Type B pancreatic cell (in vitro differentiated cells): Measurements from ENCODE around the gene FGF14. TPM values are rescaled to one million over a fixed set of nuclear protein-coding genes. Genes with fewer than 3 reads are reported as not detected.

Source experiments
- DNase-seq: peaks from one replicate; pipeline ENCODE4 v3.0.0; 2021; ENCODE audit warnings: mixed read lengths; ENCODE audit not compliant: unreplicated experiment; ENCODE audit errors: extremely low spot score
- H3K27ac Mint-ChIP-seq: 2 replicates; pipeline ENCODE4 v1.8.0; 2021; ENCODE audit warnings: mild to moderate bottlenecking, mixed read lengths
- H3K27me3 Mint-ChIP-seq: 2 replicates; pipeline ENCODE4 v1.8.0; 2021; ENCODE audit warnings: mixed read lengths
- H3K36me3 Mint-ChIP-seq: 2 replicates; pipeline ENCODE4 v1.8.0; 2021; ENCODE audit warnings: mixed read lengths
- H3K4me1 Mint-ChIP-seq: one replicate; pipeline ENCODE4 v1.8.0; 2021; ENCODE audit warnings: mixed read lengths; ENCODE audit not compliant: unreplicated experiment
- H3K4me3 Mint-ChIP-seq: 2 replicates; pipeline ENCODE4 v1.8.0; 2021; ENCODE audit warnings: mild to moderate bottlenecking, mixed read lengths
- H3K9me3 Mint-ChIP-seq: 2 replicates; pipeline ENCODE4 v1.8.0; 2021; ENCODE audit warnings: mixed read lengths
- CTCF ChIP-seq: fragments of 200-600 bp; sonication (generic); conservative IDR thresholded peaks from 2 replicates; pipeline ENCODE4 v1.5.0; 2021; ENCODE audit warnings: antibody characterized with exemption, mild to moderate bottlenecking
- total RNA-seq: library from RNA; stranded (reverse); gene quantifications from 2 replicates; pipeline ENCODE4 v1.2.1, GENCODE V29; 2021; ENCODE audit warnings: low replicate concordance

Gene FGF14
- total RNA-seq, 1 donor from 2014 or later = 4.2 TPM

- Mint-ChIP-seq H3K27me3 (no peaks in the 10 kb centered on the region), H3K9me3 (no peaks in the 10 kb centered on the region), H3K4me1 (no peaks in the 10 kb centered on the region), H3K36me3 (no peaks in the 10 kb centered on the region), H3K27ac (no peak overlapping the region), H3K4me3 (no peak overlapping the region)
- no peak for TF ChIP-seq CTCF
- no peak for DNase-seq
Measured at GRCh38 chr13:102347490-102347889, 54.4 kb downstream of the FGF14 start.

- Mint-ChIP-seq H3K4me1 (no peaks in the 10 kb centered on the region), H3K36me3 (no peaks in the 10 kb centered on the region), H3K9me3 (no peaks in the 10 kb centered on the region), H3K27me3 (no peaks in the 10 kb centered on the region), H3K4me3 (no peak overlapping the region), H3K27ac (no peak overlapping the region)
- DNase-seq = no peak
- no peak for TF ChIP-seq CTCF
Measured at GRCh38 chr13:102346769-102347168, 55.1 kb downstream of the FGF14 start.

GRCh38 chr13:102344410-102344809, 57.4 kb downstream of the FGF14 start:
- DNase-seq = no peak
- Mint-ChIP-seq H3K36me3 (no peaks in the 10 kb centered on the region), H3K4me1 (no peaks in the 10 kb centered on the region), H3K9me3 (no peaks in the 10 kb centered on the region), H3K27ac (no peak overlapping the region), H3K27me3 (peaks cover 3% of the 10 kb centered on the region), H3K4me3 (no peak overlapping the region)
- no peak for TF ChIP-seq CTCF

GRCh38 chr13:102333320-102334198, 68.3 kb downstream of the FGF14 start:
- Mint-ChIP-seq H3K27me3 (peaks cover 14% of the 10 kb centered on the region), H3K36me3 (no peaks in the 10 kb centered on the region), H3K4me1 (no peaks in the 10 kb centered on the region), H3K9me3 (no peaks in the 10 kb centered on the region), H3K27ac (no peak overlapping the region), H3K4me3 (no peak overlapping the region)
- no peak for DNase-seq
- TF ChIP-seq CTCF = no peak

GRCh38 chr13:102328909-102329308, 72.9 kb downstream of the FGF14 start:
- no peaks in the 10 kb centered on the region for H3K36me3 Mint-ChIP-seq

More at GRCh38 chr13:102328909-102329308, 72.9 kb downstream of the FGF14 start:
- Mint-ChIP-seq H3K4me3 (no peak overlapping the region), H3K27ac (no peak overlapping the region), H3K9me3 (no peaks in the 10 kb centered on the region), H3K4me1 (no peaks in the 10 kb centered on the region), H3K27me3 (peaks cover 14% of the 10 kb centered on the region)
- TF ChIP-seq CTCF = no peak
- DNase-seq = no peak
